Activated T-helper 1 cell treated with anti-CD3 and anti-CD28 coated beads, Interleukin-12 subunit alpha, Interleukin-12 subunit beta, Interleukin-2, Interleukin-4 antibody, amounts not matched to agents 30 ng/mL and 10 ng/mL and 1 ng/mL, durations not matched to agents 14 hours and 24 hours and 36 hours (primary cell): ENCODE data around the gene FNDC1. TPM values are rescaled to one million over a fixed set of nuclear protein-coding genes. Genes with fewer than 3 reads are reported as not detected.

ENCODE experiments used
- DNase-seq: peaks from one replicate; pipeline ENCODE4 v3.0.0; 2021; ENCODE audit warnings: low spot score
- H3K27ac Mint-ChIP-seq: one replicate; pipeline ENCODE4 v1.8.0; 2021; ENCODE audit warnings: mild to moderate bottlenecking, mixed read lengths
- H3K27me3 Mint-ChIP-seq: one replicate; pipeline ENCODE4 v1.8.0; 2022; ENCODE audit warnings: mild to moderate bottlenecking, moderate library complexity, mixed read lengths; ENCODE audit not compliant: insufficient read depth
- H3K36me3 Mint-ChIP-seq: one replicate; pipeline ENCODE4 v1.8.0; 2021; ENCODE audit warnings: low read depth, mixed read lengths
- H3K4me1 Mint-ChIP-seq: one replicate; pipeline ENCODE4 v1.8.0; 2021; ENCODE audit warnings: low read depth, mixed read lengths
- H3K4me3 Mint-ChIP-seq: one replicate; pipeline ENCODE4 v1.8.0; 2021; ENCODE audit warnings: mild to moderate bottlenecking, moderate library complexity, mixed read lengths
- H3K9me3 Mint-ChIP-seq: one replicate; pipeline ENCODE4 v1.8.0; 2021; ENCODE audit warnings: mixed read lengths
- intact Hi-C: fragments of 100-400 bp; cut with micrococcal nuclease; formaldehyde crosslinking; loops from one replicate; pipeline ENCODE4 v1.15.1; 2024
- total RNA-seq: library from RNA; stranded (reverse); gene quantifications from 2 replicates; pipeline ENCODE4 v1.2.3, GENCODE V29; 2022

FNDC1 gene
- total RNA-seq, 1 donor from 2014 or later: not detected

- intact Hi-C loops: loop anchor here (1.0 to 2.0 kb wide), 6 partner anchors 31 to 431 kb away; partner anchors contain the start of gene RSPH3
- H3K4me3 Mint-ChIP-seq: no peak overlapping the region
- H3K27ac Mint-ChIP-seq: no peak overlapping the region
- H3K4me1 Mint-ChIP-seq: peaks cover 10% of the 10 kb centered on the region
- H3K27me3 Mint-ChIP-seq: peaks cover 10% of the 10 kb centered on the region
- no peaks in the 10 kb centered on the region for H3K9me3 Mint-ChIP-seq
- DNase-seq: peak; percentile 67
- H3K36me3 Mint-ChIP-seq: no peaks in the 10 kb centered on the region
These were observed 34.4 kb upstream of the FNDC1 start for GRCh38 chr6:159134701-159135364.

GRCh38 chr6:159137676-159138075, 31.5 kb upstream of the FNDC1 start:
- H3K36me3 Mint-ChIP-seq: no peaks in the 10 kb centered on the region
- H3K27me3 Mint-ChIP-seq: peaks cover 14% of the 10 kb centered on the region
- intact Hi-C loops: no loop called here
- H3K9me3 Mint-ChIP-seq: peaks cover 7% of the 10 kb centered on the region
- no peak for DNase-seq
- no peak overlapping the region for H3K4me3 Mint-ChIP-seq
- peaks cover 10% of the 10 kb centered on the region for H3K4me1 Mint-ChIP-seq
- no peak overlapping the region for H3K27ac Mint-ChIP-seq

GRCh38 chr6:159142531-159142930, 26.7 kb upstream of the FNDC1 start:
- H3K4me3 Mint-ChIP-seq: no peak overlapping the region
- H3K9me3 Mint-ChIP-seq: peaks cover 9% of the 10 kb centered on the region
- no peak for DNase-seq
- intact Hi-C loops: no loop called here
- no peaks in the 10 kb centered on the region for H3K4me1 Mint-ChIP-seq
- no peak overlapping the region for H3K27ac Mint-ChIP-seq
- peaks cover 23% of the 10 kb centered on the region for H3K27me3 Mint-ChIP-seq
- H3K36me3 Mint-ChIP-seq: no peaks in the 10 kb centered on the region

- no peak overlapping the region for H3K27ac Mint-ChIP-seq
- no peaks in the 10 kb centered on the region for H3K4me1 Mint-ChIP-seq
- H3K4me3 Mint-ChIP-seq: no peak overlapping the region
- intact Hi-C loops: no loop called here
- peaks cover 2% of the 10 kb centered on the region for H3K9me3 Mint-ChIP-seq
- H3K27me3 Mint-ChIP-seq: peaks cover 29% of the 10 kb centered on the region
- no peaks in the 10 kb centered on the region for H3K36me3 Mint-ChIP-seq
- no peak for DNase-seq
These were observed 20.6 kb upstream of the FNDC1 start for GRCh38 chr6:159148641-159149040.

GRCh38 chr6:159149641-159150040, 19.6 kb upstream of the FNDC1 start:
- Mint-ChIP-seq H3K27me3 (peaks cover 29% of the 10 kb centered on the region), H3K4me1 (no peaks in the 10 kb centered on the region), H3K9me3 (no peaks in the 10 kb centered on the region), H3K36me3 (no peaks in the 10 kb centered on the region), H3K4me3 (no peak overlapping the region), H3K27ac (no peak overlapping the region)
- DNase-seq: no peak
- intact Hi-C loops: loop anchor here (2.0 to 5.0 kb wide), 2 partner anchors 19 to 142 kb away; partner anchors contain the start of gene FNDC1

GRCh38 chr6:159151266-159151855, 17.8 kb upstream of the FNDC1 start:
- Mint-ChIP-seq H3K36me3 (no peaks in the 10 kb centered on the region), H3K4me3 (no peak overlapping the region), H3K9me3 (peaks cover 9% of the 10 kb centered on the region), H3K27ac (no peak overlapping the region), H3K27me3 (peaks cover 23% of the 10 kb centered on the region), H3K4me1 (no peaks in the 10 kb centered on the region)
- no peak for DNase-seq
- intact Hi-C loops: loop anchor here (2.0 to 5.0 kb wide), 2 partner anchors 17 to 144 kb away; partner anchors contain the start of gene FNDC1

- DNase-seq: no peak
- Mint-ChIP-seq H3K36me3 (no peaks in the 10 kb centered on the region), H3K27me3 (peaks cover 20% of the 10 kb centered on the region), H3K27ac (no peak overlapping the region), H3K4me3 (no peak overlapping the region), H3K9me3 (peaks cover 14% of the 10 kb centered on the region), H3K4me1 (no peaks in the 10 kb centered on the region)
- intact Hi-C loops: loop anchor here (5.0 kb wide), 1 partner anchor 145 kb away; no protein-coding TSS in a partner anchor
These were observed 17.2 kb upstream of the FNDC1 start for GRCh38 chr6:159152041-159152440.

GRCh38 chr6:159152782-159153181, 16.4 kb upstream of the FNDC1 start:
- H3K27me3 Mint-ChIP-seq: peaks cover 19% of the 10 kb centered on the region
- H3K4me1 Mint-ChIP-seq: no peaks in the 10 kb centered on the region
- no peaks in the 10 kb centered on the region for H3K36me3 Mint-ChIP-seq
- intact Hi-C loops: loop anchor here (5.0 kb wide), 1 partner anchor 145 kb away; no protein-coding TSS in a partner anchor
- H3K9me3 Mint-ChIP-seq: peaks cover 20% of the 10 kb centered on the region
- no peak overlapping the region for H3K4me3 Mint-ChIP-seq
- DNase-seq: no peak
- H3K27ac Mint-ChIP-seq: no peak overlapping the region

GRCh38 chr6:159155679-159156078, 13.5 kb upstream of the FNDC1 start:
- DNase-seq: no peak
- H3K36me3 Mint-ChIP-seq: no peaks in the 10 kb centered on the region
- no peaks in the 10 kb centered on the region for H3K4me1 Mint-ChIP-seq
- H3K27ac Mint-ChIP-seq: no peak overlapping the region
- H3K4me3 Mint-ChIP-seq: no peak overlapping the region
- H3K9me3 Mint-ChIP-seq: peaks cover 20% of the 10 kb centered on the region
- peaks cover 11% of the 10 kb centered on the region for H3K27me3 Mint-ChIP-seq
- intact Hi-C loops: no loop called here

GRCh38 chr6:159156089-159156488, 13.1 kb upstream of the FNDC1 start:
- peaks cover 20% of the 10 kb centered on the region for H3K9me3 Mint-ChIP-seq
- no peak overlapping the region for H3K27ac Mint-ChIP-seq
- H3K4me1 Mint-ChIP-seq: no peaks in the 10 kb centered on the region
- peaks cover 11% of the 10 kb centered on the region for H3K27me3 Mint-ChIP-seq
- no peak overlapping the region for H3K4me3 Mint-ChIP-seq
- intact Hi-C loops: no loop called here
- DNase-seq: no peak
- H3K36me3 Mint-ChIP-seq: no peaks in the 10 kb centered on the region

GRCh38 chr6:159157431-159157830, 11.8 kb upstream of the FNDC1 start:
- no peaks in the 10 kb centered on the region for H3K36me3 Mint-ChIP-seq
- no peak overlapping the region for H3K4me3 Mint-ChIP-seq
- no peaks in the 10 kb centered on the region for H3K4me1 Mint-ChIP-seq
- H3K27me3 Mint-ChIP-seq: peaks cover 14% of the 10 kb centered on the region
- DNase-seq: no peak
- no peak overlapping the region for H3K27ac Mint-ChIP-seq
- H3K9me3 Mint-ChIP-seq: peaks cover 20% of the 10 kb centered on the region
- intact Hi-C loops: no loop called here

- H3K27me3 Mint-ChIP-seq: peaks cover 38% of the 10 kb centered on the region
- H3K4me1 Mint-ChIP-seq: no peaks in the 10 kb centered on the region
These were observed 7.4 kb upstream of the FNDC1 start for GRCh38 chr6:159161839-159162238.

GRCh38 chr6:159163901-159164370, 5.3 kb upstream of the FNDC1 start:
- no peaks in the 10 kb centered on the region for H3K9me3 Mint-ChIP-seq
- intact Hi-C loops: no loop called here
- H3K27me3 Mint-ChIP-seq: peaks cover 53% of the 10 kb centered on the region
- no peak for DNase-seq
- H3K27ac Mint-ChIP-seq: no peak overlapping the region
- no peaks in the 10 kb centered on the region for H3K36me3 Mint-ChIP-seq
- H3K4me3 Mint-ChIP-seq: no peak overlapping the region
- peaks cover 14% of the 10 kb centered on the region for H3K4me1 Mint-ChIP-seq

More at GRCh38 chr6:159161839-159162238, 7.4 kb upstream of the FNDC1 start:
- no peak for DNase-seq
- Mint-ChIP-seq H3K9me3 (peaks cover 8% of the 10 kb centered on the region), H3K27ac (no peak overlapping the region), H3K4me3 (no peak overlapping the region), H3K36me3 (no peaks in the 10 kb centered on the region)
- intact Hi-C loops: no loop called here
